Lung (tissue), 12 donors: ENCODE results near the gene ITGA11. TPM values are rescaled to one million over a fixed set of nuclear protein-coding genes. Genes with fewer than 3 reads are reported as not detected.
A peak's percentile ranks its signal among the peaks of the same experiment; 100 is the strongest.

Experiments
- ATAC-seq: fragments of 200-7000 bp; cut with Tn5 transposase; one replicate; pipeline ENCODE4 v1.9.1; 2020; ENCODE audit warnings: moderate number of reproducible peaks; ENCODE audit not compliant: insufficient read depth, low FRiP score
- DNase-seq, 3 donors: peaks; one replicate each; pipeline ENCODE4 v3.0.0-alpha.2; 2013 to 2017
- H3K27ac ChIP-seq, 2 donors: one replicate each; pipeline ENCODE4 v1.5.1; 2013; ENCODE audit warnings: mild to moderate bottlenecking in 2 of 2, moderate library complexity in 2 of 2, control low read depth in 1 of 2, inconsistent platforms in 1 of 2, low read depth in 1 of 2, low read length in 1 of 2
- H3K27me3 ChIP-seq, 3 donors: one replicate each; pipeline ENCODE4 v1.5.1; 2013; ENCODE audit warnings: low read length in 2 of 3; ENCODE audit not compliant: control insufficient read depth in 3 of 3, insufficient read depth in 3 of 3
- H3K36me3 ChIP-seq, 4 donors: one replicate each; pipeline ENCODE4 v1.5.1; 2013; ENCODE audit warnings: low read length in 4 of 4, mild to moderate bottlenecking in 1 of 4, moderate library complexity in 1 of 4; ENCODE audit not compliant: control insufficient read depth in 4 of 4, insufficient read depth in 4 of 4
- H3K4me1 ChIP-seq, 5 donors: one replicate each; pipeline ENCODE4 v1.5.1; 2013; ENCODE audit warnings: low read length in 5 of 5, mild to moderate bottlenecking in 2 of 5, moderate library complexity in 1 of 5; ENCODE audit not compliant: control insufficient read depth in 5 of 5, insufficient read depth in 5 of 5
- H3K4me3 ChIP-seq: one replicate; pipeline ENCODE4 v1.5.1; 2013; ENCODE audit warnings: mild to moderate bottlenecking, control low read depth, moderate library complexity
- H3K9ac ChIP-seq, 2 donors: one replicate each; pipeline ENCODE4 v1.5.1; 2013; ENCODE audit warnings: low read length in 2 of 2, control low read depth in 1 of 2; ENCODE audit not compliant: insufficient read depth in 1 of 2
- H3K9me3 ChIP-seq, 4 donors: one replicate each; pipeline ENCODE4 v1.5.1; 2013; ENCODE audit warnings: low read length in 3 of 4, mild to moderate bottlenecking in 1 of 4, moderate library complexity in 1 of 4; ENCODE audit not compliant: control insufficient read depth in 4 of 4, insufficient read depth in 3 of 4
- CTCF ChIP-seq: IDR thresholded peaks from 2 replicates; pipeline ENCODE4 v1.5.1; 2012; ENCODE audit warnings: mild to moderate bottlenecking; ENCODE audit errors: control extremely low read depth, extremely low read depth
- WGBS, 2 donors: extraction: QIAGEN DNeasy Blood & Tissue Kit; methylation state at CpG; one replicate each; pipeline ENCODE4 v1.1.7; 2013; 5-methylcytosine and 5-hydroxymethylcytosine counted together
- polyA plus RNA-seq, 2 donors: library from polyadenylated mRNA; stranded (reverse); fragments of 200-250 nt; gene quantifications; one replicate each; pipeline ENCODE4 v1.2.1, GENCODE V29; 2013
- total RNA-seq, 2 donors: library from RNA; depleted of rRNA in 1 of 2; stranded (reverse); fragments of >200 nt in 1 of 2; gene quantifications; one replicate each; pipeline ENCODE4 v1.2.1, GENCODE V29; 2014 to 2021
- donor health status: control.
- donor health status: control.
- donor health status: Bipolar disorder and iron deficiency.
- donor health status: healthy.
- donor health status: DM: yes; HTN: yes; CAD: no.

ITGA11 gene
- total and polyA plus RNA-seq, 4 donors = 0.35 to 1.8 (median 1.0) TPM

- no peaks in the 10 kb centered on the region for H3K27me3 ChIP-seq
- TF ChIP-seq CTCF = no peak
- H3K4me1 ChIP-seq = peaks cover 0 to 25% (median 14%) of the 10 kb centered on the region in 5 donors
- no peaks in the 10 kb centered on the region for H3K9me3 ChIP-seq
- H3K36me3 ChIP-seq = no peaks in the 10 kb centered on the region
- 67 to 82% methylated on average over 8 to 11 of the region's 11 CpGs for WGBS, 2 donors
- no peak for ATAC-seq
- no peak for DNase-seq
- H3K9ac ChIP-seq = no peak overlapping the region
- H3K4me3 ChIP-seq = no peak overlapping the region
- H3K27ac ChIP-seq = peak overlapping the region; percentile 49 to 62
Measured at GRCh38 chr15:68364660-68365035, 67.3 kb downstream of the ITGA11 start.

DNA sequence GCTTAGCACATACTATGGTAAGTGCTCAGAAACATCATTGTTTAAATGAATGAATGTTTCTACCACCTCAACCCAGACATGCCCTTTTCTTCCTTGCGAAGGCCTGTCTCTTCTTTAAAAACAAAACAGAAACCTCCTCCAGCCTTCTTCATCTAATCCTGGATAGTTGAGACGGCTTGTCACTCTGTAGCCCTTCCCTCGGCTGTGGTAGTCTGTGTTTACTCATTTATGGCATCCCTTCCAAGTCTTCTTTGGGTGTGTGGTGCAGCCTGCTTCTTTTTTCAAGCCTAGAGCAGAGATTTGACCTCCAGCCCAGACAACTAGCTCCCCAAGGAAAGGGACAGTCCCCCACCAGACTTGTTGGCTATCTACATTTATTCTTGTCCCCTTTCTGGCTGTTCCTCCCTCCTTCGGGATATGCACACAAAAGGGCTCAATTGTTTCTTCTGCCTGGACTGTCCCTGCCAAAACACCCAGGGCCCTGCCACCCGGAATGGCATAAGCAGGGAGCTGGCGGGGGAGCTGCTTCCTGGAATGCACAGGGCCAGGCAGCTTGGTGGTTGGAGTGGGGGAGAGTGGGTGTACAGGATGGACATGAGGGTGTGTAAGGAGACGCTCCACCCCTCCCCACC is 67.8 kb downstream of the ITGA11 start:
- H3K9ac ChIP-seq = no peak overlapping the region
- no peaks in the 10 kb centered on the region for H3K36me3 ChIP-seq
- TF ChIP-seq CTCF = no peak
- H3K4me1 ChIP-seq = peaks cover 0 to 25% (median 14%) of the 10 kb centered on the region in 5 donors
- no peak overlapping the region for H3K4me3 ChIP-seq
- ATAC-seq (no peak), DNase-seq (peak in 1 of 3 donors; percentile 38)
- H3K27ac ChIP-seq = no peak overlapping the region
- WGBS, 2 donors = 65 to 74% methylated on average over 7 of the region's 7 CpGs
- no peaks in the 10 kb centered on the region for H3K9me3 ChIP-seq
- H3K27me3 ChIP-seq = no peaks in the 10 kb centered on the region

DNA sequence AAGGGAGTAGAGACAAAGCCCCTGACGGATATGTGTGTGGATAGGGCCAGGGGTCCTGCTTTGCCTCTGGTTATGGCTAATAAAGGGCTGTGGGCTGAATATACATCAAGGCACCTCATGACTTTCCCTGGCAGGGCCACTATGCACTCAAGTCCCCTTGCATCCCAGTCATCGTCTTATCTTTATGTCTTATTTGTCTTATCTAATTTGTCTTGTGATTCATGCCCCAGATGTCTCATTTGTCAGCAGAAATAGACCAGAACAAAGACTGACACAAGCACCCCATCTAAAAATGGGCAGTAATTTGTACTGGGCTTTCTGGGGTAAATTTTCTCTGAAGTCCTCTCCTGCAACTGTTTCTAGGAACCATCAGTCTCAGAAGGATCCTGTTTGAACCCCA is 68.6 kb downstream of the ITGA11 start:
- H3K36me3 ChIP-seq = no peaks in the 10 kb centered on the region
- H3K4me3 ChIP-seq = no peak overlapping the region
- DNase-seq (no peak), ATAC-seq (no peak)
- H3K4me1 ChIP-seq = peaks cover 0 to 19% (median 14%) of the 10 kb centered on the region in 5 donors
- H3K27me3 ChIP-seq = no peaks in the 10 kb centered on the region
- no peaks in the 10 kb centered on the region for H3K9me3 ChIP-seq
- no peak overlapping the region for H3K27ac ChIP-seq
- no peak for TF ChIP-seq CTCF
- WGBS, 2 donors = 80 to 94% methylated on average over 2 of the region's 2 CpGs
- no peak overlapping the region for H3K9ac ChIP-seq

GRCh38 chr15:68362537-68363126 is 69.3 kb downstream of the ITGA11 start:
- 96% methylated on average over 1 of the region's 1 CpG for WGBS, 2 donors
- H3K36me3 ChIP-seq = no peaks in the 10 kb centered on the region
- H3K27me3 ChIP-seq = no peaks in the 10 kb centered on the region
- H3K4me3 ChIP-seq = no peak overlapping the region
- H3K27ac ChIP-seq = no peak overlapping the region
- peaks cover 0 to 15% (median 10%) of the 10 kb centered on the region in 5 donors for H3K4me1 ChIP-seq
- ATAC-seq (no peak), DNase-seq (no peak)
- no peak for TF ChIP-seq CTCF
- H3K9me3 ChIP-seq = peaks cover 0 to 4% (median 0%) of the 10 kb centered on the region in 4 donors
- H3K9ac ChIP-seq = no peak overlapping the region
